Endothelial cell of umbilical vein (primary cell): ENCODE measurements around the gene DPH2. TPM values are rescaled to one million over a fixed set of nuclear protein-coding genes. Genes with fewer than 3 reads are reported as not detected.
A peak's percentile ranks its signal among the peaks of the same experiment; 100 is the strongest.

Source experiments
- BruUV-seq: library from RNA; stranded (reverse); fragments of 400-500 nt; replicated peaks from 2 replicates; lab custom pipeline; 2021; lab: Mats Ljungman, UMichigan
- CTCF ChIA-PET: fragments of 300-600, 350-600 bp; sonication (Branson Sonifier 250); formaldehyde crosslinking; loops from one replicate; lab custom pipeline; 2021; ENCODE audit warnings: antibody characterized with exemption, inconsistent platforms; lab: Charles Lee
- POLR2A ChIA-PET: fragments of 300-600, 350-600 bp; sonication (Branson Sonifier 250); formaldehyde crosslinking; loops from one replicate; lab custom pipeline; 2021; ENCODE audit warnings: antibody characterized with exemption, inconsistent platforms; lab: Charles Lee
- DNase-seq: peaks from one replicate; pipeline ENCODE4 v3.0.0-alpha.2; 2011; ENCODE audit warnings: low read depth, low spot score
- FAIRE-seq: peaks from 2 replicates; lab custom pipeline; 2011; peaks lifted over from hg19 to GRCh38; lab: Jason Lieb, UNC
- H2AFZ ChIP-seq: 2 replicates; pipeline ENCODE4 v1.6.0; 2012; ENCODE audit warnings: low read depth, low read length, control low read depth, inconsistent platforms
- H3K27ac ChIP-seq: 2 replicates; pipeline ENCODE4 v1.5.1; 2011; ENCODE audit warnings: low read depth, mild to moderate bottlenecking, control low read depth, low read length, moderate library complexity; ENCODE audit not compliant: insufficient read depth
- H3K27me3 ChIP-seq, 2 experiments: 2 replicates each; pipeline versions ENCODE4 v1.6.0 to v1.6.1; 2011; ENCODE audit warnings: low read length in 2 of 2, mixed read lengths in 1 of 2; ENCODE audit not compliant: control insufficient read depth in 2 of 2, insufficient read depth in 2 of 2
- H3K36me3 ChIP-seq, 2 experiments: 2 replicates in 1 of 2; 3 replicates in 1 of 2; pipeline ENCODE4 v1.5.1; 2011; ENCODE audit warnings: low read length in 2 of 2, mild to moderate bottlenecking in 1 of 2, moderate library complexity in 1 of 2; ENCODE audit not compliant: control insufficient read depth in 2 of 2, insufficient read depth in 2 of 2; ENCODE audit errors: extremely low read depth in 1 of 2
- H3K4me1 ChIP-seq: 3 replicates; pipeline ENCODE4 v1.5.1; 2011; ENCODE audit warnings: mild to moderate bottlenecking, low read length; ENCODE audit not compliant: control insufficient read depth, insufficient read depth; ENCODE audit errors: extremely low read depth
- H3K4me2 ChIP-seq: 2 replicates; pipeline ENCODE4 v1.6.1; 2011; ENCODE audit warnings: low read length, control low read depth, mixed read lengths; ENCODE audit not compliant: insufficient read depth
- H3K4me3 ChIP-seq, 3 experiments: fragments of 200-600 bp in 1 of 3; sonication (generic), shearing (Covaris generic) in 1 of 3; replicated peaks in 1 of 3; 2 replicates each; pipeline ENCODE4 v1.5.1; 2011 to 2016; ENCODE audit warnings: control low read depth in 3 of 3, low read length in 3 of 3, mild to moderate bottlenecking in 2 of 3, inconsistent platforms in 1 of 3, low read depth in 1 of 3, moderate library complexity in 1 of 3; ENCODE audit not compliant: insufficient read depth in 1 of 3
- H3K79me2 ChIP-seq: 2 replicates; pipeline ENCODE4 v1.6.0; 2012; ENCODE audit warnings: low read length, inconsistent platforms; ENCODE audit not compliant: control insufficient read depth, insufficient read depth
- H3K9ac ChIP-seq: replicated peaks from 2 replicates; pipeline ENCODE3; 2011; ENCODE audit warnings: low read length, control low read depth; ENCODE audit not compliant: insufficient read depth; ENCODE audit errors: extremely low read depth
- H3K9me1 ChIP-seq: replicated peaks from 3 replicates; pipeline ENCODE4 v1.6.0; 2011; ENCODE audit warnings: mild to moderate bottlenecking, low read length; ENCODE audit not compliant: control insufficient read depth, insufficient read depth; ENCODE audit errors: extremely low read depth
- H3K9me3 ChIP-seq: replicated peaks from 2 replicates; pipeline ENCODE4 v1.5.1; 2012; ENCODE audit warnings: low read length, inconsistent platforms; ENCODE audit not compliant: control insufficient read depth, insufficient read depth
- H4K20me1 ChIP-seq: replicated peaks from 2 replicates; pipeline ENCODE3; 2011; ENCODE audit warnings: mild to moderate bottlenecking, low read length; ENCODE audit not compliant: control insufficient read depth, insufficient read depth; ENCODE audit errors: extremely low read depth
- CTCF ChIP-seq, 2 donors: IDR thresholded peaks; 1 replicate in 1 of 2; 2 replicates in 1 of 2; pipeline ENCODE4 v1.5.1; 2011; ENCODE audit warnings: low read length in 2 of 2, mild to moderate bottlenecking in 2 of 2, moderate library complexity in 2 of 2, control low read depth in 1 of 2, inconsistent platforms in 1 of 2, low read depth in 1 of 2; ENCODE audit not compliant: insufficient read depth in 1 of 2; ENCODE audit errors: extremely low read depth in 1 of 2
- EZH2 ChIP-seq: IDR thresholded peaks from 2 replicates; pipeline ENCODE4 v1.6.1; 2012; ENCODE audit warnings: borderline replicate concordance, low read depth, mild to moderate bottlenecking, moderate library complexity, low read length, inconsistent platforms; ENCODE audit not compliant: severe bottlenecking
- FOS ChIP-seq: IDR thresholded peaks from 2 replicates; pipeline ENCODE4 v1.6.1; 2011; ENCODE audit warnings: mild to moderate bottlenecking, low read length, moderate library complexity, borderline replicate concordance; ENCODE audit not compliant: insufficient read depth
- GATA2 ChIP-seq: IDR thresholded peaks from 2 replicates; pipeline ENCODE4 v1.7.0; 2011; ENCODE audit warnings: low read depth, mild to moderate bottlenecking, moderate library complexity, mixed read lengths, low read length; ENCODE audit not compliant: insufficient read length, insufficient read depth
- JUN ChIP-seq: IDR thresholded peaks from 2 replicates; pipeline ENCODE4 v1.6.1; 2011; ENCODE audit warnings: borderline replicate concordance, low read depth; ENCODE audit not compliant: insufficient read length, insufficient read depth
- MAX ChIP-seq: IDR thresholded peaks from 2 replicates; pipeline ENCODE4 v1.6.1; 2011; ENCODE audit not compliant: insufficient read depth, insufficient read length
- MYC ChIP-seq: IDR thresholded peaks from one replicate; pipeline ENCODE4 v1.6.1; 2011; ENCODE audit warnings: mild to moderate bottlenecking, low read depth, low read length
- POLR2A ChIP-seq: IDR thresholded peaks from 2 replicates; pipeline ENCODE4 v1.6.1; 2012; ENCODE audit warnings: low read depth, mild to moderate bottlenecking, control low read depth, low read length
- POLR2AphosphoS5 ChIP-seq: IDR thresholded peaks from 2 replicates; pipeline ENCODE4 v1.6.1; 2012; ENCODE audit warnings: low read depth, mild to moderate bottlenecking, control low read depth, low read length, moderate library complexity; ENCODE audit not compliant: insufficient read depth
- dilution Hi-C: fragments of 300-500 bp; cut with MboI; formaldehyde crosslinking; loops from one replicate; pipeline ENCODE4 v1.15.0; 2019; ENCODE audit warnings: low sequenced_read_pairs; ENCODE audit not compliant: extremely low pct_ligation_motif_present
- intact Hi-C: fragments of 100-400 bp; cut with micrococcal nuclease; formaldehyde crosslinking; loops from one replicate; pipeline ENCODE4 v1.10.0; 2022
- polyA plus RNA-seq, 4 experiments: library from polyadenylated mRNA; depleted of rRNA in 3 of 4; stranded (reverse) in 3 of 4; unstranded in 1 of 4; fragments of >200 nt; gene quantifications; 2 replicates each; pipeline versions ENCODE4 v1.2.1 to v1.2.3, GENCODE V29; 2011 to 2012; ENCODE audit warnings: missing spikeins in 1 of 4
- total RNA-seq: library from RNA; stranded (reverse); gene quantifications from 2 replicates; pipeline ENCODE4 v1.2.3, GENCODE V29; 2021

DPH2 gene
- total and polyA plus RNA-seq, 2 donors (not counting 3 experiments of a cell fraction or from before 2014, with no cell fraction given), result 28.1 to 59.1 TPM

GRCh38 chr1:43945674-43946235 lies 24.1 kb upstream of the DPH2 start:
- Histone ChIP-seq H3K9me3 (no peaks in the 10 kb centered on the region), H4K20me1 (no peaks in the 10 kb centered on the region), H3K9me1 (no peaks in the 10 kb centered on the region), H3K9ac (peak overlapping the region; percentile 97), H3K4me2 (peak overlapping the region; percentile 95), H2AFZ (peak overlapping the region; percentile 99), H3K27me3 (no peaks in the 10 kb centered on the region), H3K36me3 (peaks cover 0 to 4% of the 10 kb centered on the region in 2 experiments), H3K4me1 (peaks cover 20% of the 10 kb centered on the region), H3K79me2 (peaks cover 5% of the 10 kb centered on the region), H3K4me3 (peak overlapping the region; percentile 55 to 76 (median 67)), H3K27ac (peak overlapping the region; percentile 5)
- intact Hi-C loops, result loop anchor here (1.0 to 5.0 kb wide), 7 partner anchors 24 to 416 kb away; partner anchors contain the start of gene ATP6V0B
- DNase-seq (peak; percentile 13), FAIRE-seq (no peak)
- ChIA-PET POLR2A (no interaction called here), CTCF (interaction anchor here (0.8 to 7.2 kb wide), 8 partner anchors 10 to 181 kb away, joined by 3 to 93 read pairs (median 4); partner anchors contain the start of genes ARTN and DPH2)
- TSS peak; percentile 31 for BruUV-seq
- dilution Hi-C loops, result loop anchor here (25.0 kb wide), 1 partner anchor 183 kb away; no protein-coding TSS in a partner anchor
- TF ChIP-seq EZH2 (no peak), MAX (no peak), MYC (no peak), CTCF (IDR thresholded peaks at IDR 0.05; ENCODE audit: extremely low read depth in 1 of 2, insufficient read depth in 1 of 2, low read depth in 1 of 2, low read length in 2 of 2) (no peak), POLR2AphosphoS5 (no peak), FOS (no peak), POLR2A (no peak), JUN (no peak), GATA2 (no peak)
